ENCODE data around the gene GNAO1. TPM values are rescaled to one million over a fixed set of nuclear protein-coding genes. Genes with fewer than 3 reads are reported as not detected.

The GNAO1 gene
- polyA plus RNA-seq, 3 donors: not detected

GRCh38 chr16:56369202-56369601 lies 177.9 kb downstream of the GNAO1 start:
- TF ChIP-seq CTCF (IDR thresholded peaks at IDR 0.05): no peak
- intact Hi-C loops (cut with micrococcal nuclease): no loop called here
- peaks cover 0 to 2% (median 1%) of the 10 kb centered on the region in 3 donors for H3K27me3 Mint-ChIP-seq (ENCODE audit: low read depth in 3 of 3)
- no peak overlapping the region for H3K4me3 ChIP-seq (replicated peaks in 1 of 3; ENCODE audit: low read depth in 2 of 3, low read length in 3 of 3)
- peaks cover 2% of the 10 kb centered on the region for H3K4me1 Mint-ChIP-seq
- peaks cover 24% of the 10 kb centered on the region for H4K20me1 ChIP-seq (ENCODE audit: insufficient read depth, low read length)
- H3K27ac Mint-ChIP-seq: no peak overlapping the region
- WGBS (ENCODE audit: insufficient coverage): 100% methylated on average over 4 of the region's 5 CpGs
- no peaks in the 10 kb centered on the region for H3K27me3 ChIP-seq (ENCODE audit: control insufficient read depth in 2 of 2, insufficient read depth in 2 of 2, low read length in 2 of 2)
- peaks cover 76 to 87% of the 10 kb centered on the region in 2 donors for H3K36me3 Mint-ChIP-seq
- H3K36me3 ChIP-seq (replicated peaks in 1 of 2; ENCODE audit: control insufficient read depth in 1 of 2, insufficient read depth in 2 of 2, low read length in 2 of 2): peaks cover 69 to 100% of the 10 kb centered on the region in 2 donors
- no peaks in the 10 kb centered on the region for H3K4me1 ChIP-seq (ENCODE audit: control insufficient read depth in 1 of 2, insufficient read depth in 2 of 2, low read length in 2 of 2)
- H3K9ac ChIP-seq (ENCODE audit: insufficient read depth, low read length, poor library complexity, severe bottlenecking): no peak overlapping the region
- H3K9me3 Mint-ChIP-seq: no peaks in the 10 kb centered on the region
- H2AFZ ChIP-seq (ENCODE audit: insufficient read depth, low read depth, low read length, poor library complexity, severe bottlenecking): no peak overlapping the region
- no peaks in the 10 kb centered on the region for H3K9me3 ChIP-seq (replicated peaks in 1 of 2; ENCODE audit: control insufficient read depth in 1 of 2, insufficient read depth in 1 of 2, low read length in 2 of 2)
- H3K27ac ChIP-seq (ENCODE audit: low read depth in 1 of 2, low read length in 2 of 2): no peak overlapping the region
- no peak overlapping the region for H3K4me3 Mint-ChIP-seq
- H3K79me2 ChIP-seq (ENCODE audit: insufficient read depth, low read length): peaks cover 4% of the 10 kb centered on the region
- DNase-seq: no peak
- H3K4me2 ChIP-seq (replicated peaks; ENCODE audit: extremely low read depth, low read length, poor library complexity, severe bottlenecking): no peak overlapping the region

GRCh38 chr16:56370185-56370874 lies 179.0 kb downstream of the GNAO1 start:
- no peaks in the 10 kb centered on the region for H3K27me3 ChIP-seq (ENCODE audit: control insufficient read depth in 2 of 2, insufficient read depth in 2 of 2, low read length in 2 of 2)
- intact Hi-C loops (cut with micrococcal nuclease): no loop called here
- DNase-seq: no peak
- H3K27ac Mint-ChIP-seq: peak overlapping the region in 1 of 7 donors; percentile 0
- H3K4me1 ChIP-seq (ENCODE audit: control insufficient read depth in 1 of 2, insufficient read depth in 2 of 2, low read length in 2 of 2): no peaks in the 10 kb centered on the region
- peaks cover 64 to 100% of the 10 kb centered on the region in 2 donors for H3K36me3 ChIP-seq (replicated peaks in 1 of 2; ENCODE audit: control insufficient read depth in 1 of 2, insufficient read depth in 2 of 2, low read length in 2 of 2)
- peaks cover 75 to 87% of the 10 kb centered on the region in 2 donors for H3K36me3 Mint-ChIP-seq
- no peak overlapping the region for H2AFZ ChIP-seq (ENCODE audit: insufficient read depth, low read depth, low read length, poor library complexity, severe bottlenecking)
- no peak for TF ChIP-seq CTCF (IDR thresholded peaks at IDR 0.05)
- H3K4me3 Mint-ChIP-seq: no peak overlapping the region
- H3K27ac ChIP-seq (ENCODE audit: low read depth in 1 of 2, low read length in 2 of 2): no peak overlapping the region
- H3K4me1 Mint-ChIP-seq: peaks cover 2% of the 10 kb centered on the region
- H3K27me3 Mint-ChIP-seq (ENCODE audit: low read depth in 3 of 3): peaks cover 0 to 2% (median 1%) of the 10 kb centered on the region in 3 donors
- no CpG with 5 or more reads among the region's 2 CpGs for whole genome bisulfite sequencing (ENCODE audit: insufficient coverage)
- no peaks in the 10 kb centered on the region for H3K9me3 Mint-ChIP-seq
- H3K4me3 ChIP-seq (replicated peaks in 1 of 3; ENCODE audit: low read depth in 2 of 3, low read length in 3 of 3): no peak overlapping the region
- no peak overlapping the region for H3K4me2 ChIP-seq (replicated peaks; ENCODE audit: extremely low read depth, low read length, poor library complexity, severe bottlenecking)
- peaks cover 36% of the 10 kb centered on the region for H4K20me1 ChIP-seq (ENCODE audit: insufficient read depth, low read length)
- no peaks in the 10 kb centered on the region for H3K9me3 ChIP-seq (replicated peaks in 1 of 2; ENCODE audit: control insufficient read depth in 1 of 2, insufficient read depth in 1 of 2, low read length in 2 of 2)
- H3K9ac ChIP-seq (ENCODE audit: insufficient read depth, low read length, poor library complexity, severe bottlenecking): no peak overlapping the region
- peaks cover 4% of the 10 kb centered on the region for H3K79me2 ChIP-seq (ENCODE audit: insufficient read depth, low read length)

All from CD14-positive monocyte (primary cell).